WTC11 (cell line): ENCODE results near the gene MIF. TPM values are rescaled to one million over a fixed set of nuclear protein-coding genes. Genes with fewer than 3 reads are reported as not detected.

ENCODE experiments used
- ATF2 ChIP-seq: sonication (generic); formaldehyde crosslinking; IDR thresholded peaks from 2 replicates; pipeline ENCODE4 v1.8.1; 2022; ENCODE audit warnings: low read depth, missing genetic modification reagents, borderline replicate concordance
- JAZF1 ChIP-seq: fragments of 250-450 bp; sonication (Bioruptor Pico); IDR thresholded peaks from 2 replicates; pipeline ENCODE4 v1.9.0; 2021; ENCODE audit warnings: moderate library complexity, mild to moderate bottlenecking, inconsistent platforms
- JUN ChIP-seq: sonication (generic); formaldehyde crosslinking; IDR thresholded peaks from 2 replicates; pipeline ENCODE4 v1.8.0; 2023; ENCODE audit warnings: mild to moderate bottlenecking, missing genetic modification reagents
- NFATC4 ChIP-seq: fragments of 250-450 bp; sonication (Bioruptor Pico); IDR thresholded peaks from 2 replicates; pipeline ENCODE4 v1.9.0; 2021; ENCODE audit warnings: mild to moderate bottlenecking
- NFE2L1 ChIP-seq: sonication (generic); formaldehyde crosslinking; IDR thresholded peaks from 2 replicates; pipeline ENCODE4 v1.8.1; 2023; ENCODE audit warnings: missing genetic modification reagents
- NR1H2 ChIP-seq: sonication (generic); formaldehyde crosslinking; IDR thresholded peaks from 2 replicates; pipeline ENCODE4 v1.9.0; 2021; ENCODE audit warnings: mild to moderate bottlenecking, moderate library complexity, missing genetic modification reagents
- NR3C1 ChIP-seq: sonication (generic); formaldehyde crosslinking; conservative IDR thresholded peaks from 2 replicates; pipeline ENCODE4 v1.8.1; 2023; ENCODE audit warnings: low read depth, mild to moderate bottlenecking, missing genetic modification reagents
- RORB ChIP-seq: fragments of 250-450 bp; sonication (Bioruptor Pico); IDR thresholded peaks from 2 replicates; pipeline ENCODE4 v1.9.0; 2021; ENCODE audit warnings: mild to moderate bottlenecking
- SOX15 ChIP-seq: fragments of 250-450 bp; sonication (Bioruptor Pico); IDR thresholded peaks from 2 replicates; pipeline ENCODE4 v1.9.0; 2021; ENCODE audit warnings: mild to moderate bottlenecking
- SP1 ChIP-seq: sonication (generic); formaldehyde crosslinking; conservative IDR thresholded peaks from 2 replicates; pipeline ENCODE4 v1.8.1; 2022; ENCODE audit warnings: missing genetic modification reagents
- TEAD1 ChIP-seq: sonication (generic); formaldehyde crosslinking; IDR thresholded peaks from 2 replicates; pipeline ENCODE4 v1.8.0; 2022; ENCODE audit warnings: mild to moderate bottlenecking, missing genetic modification reagents
- ZBTB43 ChIP-seq: sonication (generic); formaldehyde crosslinking; IDR thresholded peaks from 2 replicates; pipeline ENCODE4 v1.8.1; 2023; ENCODE audit warnings: mild to moderate bottlenecking, missing genetic modification reagents
- total RNA-seq: library from RNA; stranded (reverse); gene quantifications from 3 replicates; pipeline ENCODE4 v1.2.3, GENCODE V29; 2021
- TF ChIP-seq, protein P1 (sequence below): sonication (generic); formaldehyde crosslinking; IDR thresholded peaks from 2 replicates; pipeline ENCODE4 v1.8.0; 2023; ENCODE audit warnings: missing genetic modification reagents
- TF ChIP-seq, protein P2 (sequence below): sonication (generic); formaldehyde crosslinking; IDR thresholded peaks from 2 replicates; pipeline ENCODE4 v1.8.1; 2022; ENCODE audit warnings: missing genetic modification reagents, borderline replicate concordance
- TF ChIP-seq, protein P3 (sequence below): sonication (generic); formaldehyde crosslinking; IDR thresholded peaks from 2 replicates; pipeline ENCODE4 v1.8.0; 2023; ENCODE audit warnings: mild to moderate bottlenecking, missing genetic modification reagents
- TF ChIP-seq, protein P4 (sequence below): sonication (generic); formaldehyde crosslinking; IDR thresholded peaks from 2 replicates; pipeline ENCODE4 v1.8.0; 2022; ENCODE audit warnings: mild to moderate bottlenecking, missing genetic modification reagents
- TF ChIP-seq, protein P5 (sequence below): sonication (generic); formaldehyde crosslinking; IDR thresholded peaks from 2 replicates; pipeline ENCODE4 v1.8.1; 2022; ENCODE audit warnings: mild to moderate bottlenecking, moderate library complexity, missing genetic modification reagents
- TF ChIP-seq, protein P6 (sequence below): sonication (generic); formaldehyde crosslinking; IDR thresholded peaks from 2 replicates; pipeline ENCODE4 v1.8.1; 2023; ENCODE audit warnings: mild to moderate bottlenecking, missing genetic modification reagents, moderate library complexity

The MIF gene
- total RNA-seq, 1 experiment from 2014 or later: 1,424 TPM

GRCh38 chr22:23856721-23857605 lies 37.2 kb upstream of the MIF start (continued):
- TF ChIP-seq JUN (CRISPR knock-in tag): no peak
- TF ChIP-seq, protein P1, sequence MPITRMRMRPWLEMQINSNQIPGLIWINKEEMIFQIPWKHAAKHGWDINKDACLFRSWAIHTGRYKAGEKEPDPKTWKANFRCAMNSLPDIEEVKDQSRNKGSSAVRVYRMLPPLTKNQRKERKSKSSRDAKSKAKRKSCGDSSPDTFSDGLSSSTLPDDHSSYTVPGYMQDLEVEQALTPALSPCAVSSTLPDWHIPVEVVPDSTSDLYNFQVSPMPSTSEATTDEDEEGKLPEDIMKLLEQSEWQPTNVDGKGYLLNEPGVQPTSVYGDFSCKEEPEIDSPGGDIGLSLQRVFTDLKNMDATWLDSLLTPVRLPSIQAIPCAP (CRISPR knock-in tag): no peak
- TF ChIP-seq, protein P2, sequence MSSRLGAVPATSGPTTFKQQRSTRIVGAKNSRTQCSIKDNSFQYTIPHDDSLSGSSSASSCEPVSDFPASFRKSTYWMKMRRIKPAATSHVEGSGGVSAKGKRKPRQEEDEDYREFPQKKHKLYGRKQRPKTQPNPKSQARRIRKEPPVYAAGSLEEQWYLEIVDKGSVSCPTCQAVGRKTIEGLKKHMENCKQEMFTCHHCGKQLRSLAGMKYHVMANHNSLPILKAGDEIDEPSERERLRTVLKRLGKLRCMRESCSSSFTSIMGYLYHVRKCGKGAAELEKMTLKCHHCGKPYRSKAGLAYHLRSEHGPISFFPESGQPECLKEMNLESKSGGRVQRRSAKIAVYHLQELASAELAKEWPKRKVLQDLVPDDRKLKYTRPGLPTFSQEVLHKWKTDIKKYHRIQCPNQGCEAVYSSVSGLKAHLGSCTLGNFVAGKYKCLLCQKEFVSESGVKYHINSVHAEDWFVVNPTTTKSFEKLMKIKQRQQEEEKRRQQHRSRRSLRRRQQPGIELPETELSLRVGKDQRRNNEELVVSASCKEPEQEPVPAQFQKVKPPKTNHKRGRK: no peak
- TF ChIP-seq, protein P3, sequence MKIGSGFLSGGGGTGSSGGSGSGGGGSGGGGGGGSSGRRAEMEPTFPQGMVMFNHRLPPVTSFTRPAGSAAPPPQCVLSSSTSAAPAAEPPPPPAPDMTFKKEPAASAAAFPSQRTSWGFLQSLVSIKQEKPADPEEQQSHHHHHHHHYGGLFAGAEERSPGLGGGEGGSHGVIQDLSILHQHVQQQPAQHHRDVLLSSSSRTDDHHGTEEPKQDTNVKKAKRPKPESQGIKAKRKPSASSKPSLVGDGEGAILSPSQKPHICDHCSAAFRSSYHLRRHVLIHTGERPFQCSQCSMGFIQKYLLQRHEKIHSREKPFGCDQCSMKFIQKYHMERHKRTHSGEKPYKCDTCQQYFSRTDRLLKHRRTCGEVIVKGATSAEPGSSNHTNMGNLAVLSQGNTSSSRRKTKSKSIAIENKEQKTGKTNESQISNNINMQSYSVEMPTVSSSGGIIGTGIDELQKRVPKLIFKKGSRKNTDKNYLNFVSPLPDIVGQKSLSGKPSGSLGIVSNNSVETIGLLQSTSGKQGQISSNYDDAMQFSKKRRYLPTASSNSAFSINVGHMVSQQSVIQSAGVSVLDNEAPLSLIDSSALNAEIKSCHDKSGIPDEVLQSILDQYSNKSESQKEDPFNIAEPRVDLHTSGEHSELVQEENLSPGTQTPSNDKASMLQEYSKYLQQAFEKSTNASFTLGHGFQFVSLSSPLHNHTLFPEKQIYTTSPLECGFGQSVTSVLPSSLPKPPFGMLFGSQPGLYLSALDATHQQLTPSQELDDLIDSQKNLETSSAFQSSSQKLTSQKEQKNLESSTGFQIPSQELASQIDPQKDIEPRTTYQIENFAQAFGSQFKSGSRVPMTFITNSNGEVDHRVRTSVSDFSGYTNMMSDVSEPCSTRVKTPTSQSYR (CRISPR knock-in tag): no peak
- no peak for TF ChIP-seq SOX15 (CRISPR knock-in tag)
- TF ChIP-seq, protein P4, sequence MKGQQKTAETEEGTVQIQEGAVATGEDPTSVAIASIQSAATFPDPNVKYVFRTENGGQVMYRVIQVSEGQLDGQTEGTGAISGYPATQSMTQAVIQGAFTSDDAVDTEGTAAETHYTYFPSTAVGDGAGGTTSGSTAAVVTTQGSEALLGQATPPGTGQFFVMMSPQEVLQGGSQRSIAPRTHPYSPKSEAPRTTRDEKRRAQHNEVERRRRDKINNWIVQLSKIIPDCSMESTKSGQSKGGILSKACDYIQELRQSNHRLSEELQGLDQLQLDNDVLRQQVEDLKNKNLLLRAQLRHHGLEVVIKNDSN (CRISPR knock-in tag): no peak
- no peak for TF ChIP-seq ATF2 (CRISPR knock-in tag)
- TF ChIP-seq RORB (CRISPR knock-in tag): no peak
- TF ChIP-seq, protein P5, sequence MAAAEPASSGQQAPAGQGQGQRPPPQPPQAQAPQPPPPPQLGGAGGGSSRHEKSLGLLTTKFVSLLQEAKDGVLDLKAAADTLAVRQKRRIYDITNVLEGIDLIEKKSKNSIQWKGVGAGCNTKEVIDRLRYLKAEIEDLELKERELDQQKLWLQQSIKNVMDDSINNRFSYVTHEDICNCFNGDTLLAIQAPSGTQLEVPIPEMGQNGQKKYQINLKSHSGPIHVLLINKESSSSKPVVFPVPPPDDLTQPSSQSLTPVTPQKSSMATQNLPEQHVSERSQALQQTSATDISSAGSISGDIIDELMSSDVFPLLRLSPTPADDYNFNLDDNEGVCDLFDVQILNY (CRISPR knock-in tag): no peak; the same call in 1 of the 2 replicates
- no peak; the same call in 1 of the 2 replicates for TF ChIP-seq ZBTB43 (CRISPR knock-in tag)
- TF ChIP-seq JAZF1 (CRISPR knock-in tag): no peak
- TF ChIP-seq NFATC4 (CRISPR knock-in tag): no peak
- TF ChIP-seq, protein P6, sequence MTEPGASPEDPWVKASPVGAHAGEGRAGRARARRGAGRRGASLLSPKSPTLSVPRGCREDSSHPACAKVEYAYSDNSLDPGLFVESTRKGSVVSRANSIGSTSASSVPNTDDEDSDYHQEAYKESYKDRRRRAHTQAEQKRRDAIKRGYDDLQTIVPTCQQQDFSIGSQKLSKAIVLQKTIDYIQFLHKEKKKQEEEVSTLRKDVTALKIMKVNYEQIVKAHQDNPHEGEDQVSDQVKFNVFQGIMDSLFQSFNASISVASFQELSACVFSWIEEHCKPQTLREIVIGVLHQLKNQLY (CRISPR knock-in tag): no peak
- TF ChIP-seq SP1 (CRISPR knock-in tag): no peak
- no peak for TF ChIP-seq NR1H2 (CRISPR knock-in tag)
- no peak for TF ChIP-seq NFE2L1 (CRISPR knock-in tag)
- TF ChIP-seq NR3C1 (CRISPR knock-in tag): peak; percentile 78; the same call in 1 of the 2 replicates
- TF ChIP-seq TEAD1 (CRISPR knock-in tag): peak; percentile 54; the same call in 1 of the 2 replicates
